SK-N-SH (cell line): ENCODE data around the gene IP6K1.

Experiments used
- EZH2phosphoT487 ChIP-seq: fragments of 200-600 bp; sonication (generic); IDR thresholded peaks from 2 replicates; pipeline ENCODE4 v1.6.1; 2017; ENCODE audit warnings: low read depth, mixed run types, mild to moderate bottlenecking, antibody characterized with exemption, moderate library complexity, borderline replicate concordance
- NRF1 ChIP-seq: IDR thresholded peaks from 2 replicates; pipeline ENCODE4 v1.6.1; 2012; ENCODE audit warnings: low read depth, mild to moderate bottlenecking, low read length
- RXRA ChIP-seq: IDR thresholded peaks from 2 replicates; pipeline ENCODE4 v1.4.0; 2012; ENCODE audit warnings: low read depth, mild to moderate bottlenecking, borderline replicate concordance
- TAF1 ChIP-seq: IDR thresholded peaks from 2 replicates; pipeline ENCODE4 v1.6.1; 2012; ENCODE audit warnings: low read depth, mild to moderate bottlenecking, low read length, moderate library complexity, borderline replicate concordance
- TF ChIP-seq, protein P1 (sequence below): fragments of 200-600 bp; sonication (generic); IDR thresholded peaks from 2 replicates; pipeline ENCODE4 v1.6.1; 2017; ENCODE audit warnings: antibody characterized with exemption, mild to moderate bottlenecking, moderate library complexity
- TF ChIP-seq, protein P2 (sequence below): IDR thresholded peaks from 2 replicates; pipeline ENCODE4 v1.4.0; 2012; ENCODE audit warnings: low read depth, borderline replicate concordance
- TF ChIP-seq, protein P3 (sequence below): fragments of 150-350 bp; IDR thresholded peaks from 2 replicates; pipeline ENCODE4 v1.6.1; 2017; ENCODE audit warnings: antibody characterized with exemption, low read length, low read depth, borderline replicate concordance

DNA sequence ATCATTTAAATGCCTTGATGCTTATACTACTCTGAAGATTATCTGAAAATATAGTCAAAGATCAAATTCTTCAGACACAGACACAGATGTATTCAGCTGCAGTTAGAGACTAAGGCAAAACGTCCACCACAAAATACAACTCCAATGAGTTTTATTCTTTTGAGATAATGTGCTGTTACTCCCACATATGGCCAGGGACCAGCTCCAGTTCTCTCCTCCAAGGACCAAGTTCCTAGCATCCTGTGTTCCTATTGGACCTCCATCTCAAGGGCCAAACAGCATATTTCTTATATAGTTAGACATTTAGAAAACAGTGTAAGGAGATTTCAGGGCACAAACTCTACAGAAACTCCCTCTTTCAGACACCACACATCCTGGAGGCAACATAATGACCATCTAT lies 27.1 kb downstream of the IP6K1 start:
- TF ChIP-seq, protein P1, sequence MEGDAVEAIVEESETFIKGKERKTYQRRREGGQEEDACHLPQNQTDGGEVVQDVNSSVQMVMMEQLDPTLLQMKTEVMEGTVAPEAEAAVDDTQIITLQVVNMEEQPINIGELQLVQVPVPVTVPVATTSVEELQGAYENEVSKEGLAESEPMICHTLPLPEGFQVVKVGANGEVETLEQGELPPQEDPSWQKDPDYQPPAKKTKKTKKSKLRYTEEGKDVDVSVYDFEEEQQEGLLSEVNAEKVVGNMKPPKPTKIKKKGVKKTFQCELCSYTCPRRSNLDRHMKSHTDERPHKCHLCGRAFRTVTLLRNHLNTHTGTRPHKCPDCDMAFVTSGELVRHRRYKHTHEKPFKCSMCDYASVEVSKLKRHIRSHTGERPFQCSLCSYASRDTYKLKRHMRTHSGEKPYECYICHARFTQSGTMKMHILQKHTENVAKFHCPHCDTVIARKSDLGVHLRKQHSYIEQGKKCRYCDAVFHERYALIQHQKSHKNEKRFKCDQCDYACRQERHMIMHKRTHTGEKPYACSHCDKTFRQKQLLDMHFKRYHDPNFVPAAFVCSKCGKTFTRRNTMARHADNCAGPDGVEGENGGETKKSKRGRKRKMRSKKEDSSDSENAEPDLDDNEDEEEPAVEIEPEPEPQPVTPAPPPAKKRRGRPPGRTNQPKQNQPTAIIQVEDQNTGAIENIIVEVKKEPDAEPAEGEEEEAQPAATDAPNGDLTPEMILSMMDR: no peak
- no peak for TF ChIP-seq EZH2phosphoT487
- no peak for TF ChIP-seq RXRA
- TF ChIP-seq, protein P2, sequence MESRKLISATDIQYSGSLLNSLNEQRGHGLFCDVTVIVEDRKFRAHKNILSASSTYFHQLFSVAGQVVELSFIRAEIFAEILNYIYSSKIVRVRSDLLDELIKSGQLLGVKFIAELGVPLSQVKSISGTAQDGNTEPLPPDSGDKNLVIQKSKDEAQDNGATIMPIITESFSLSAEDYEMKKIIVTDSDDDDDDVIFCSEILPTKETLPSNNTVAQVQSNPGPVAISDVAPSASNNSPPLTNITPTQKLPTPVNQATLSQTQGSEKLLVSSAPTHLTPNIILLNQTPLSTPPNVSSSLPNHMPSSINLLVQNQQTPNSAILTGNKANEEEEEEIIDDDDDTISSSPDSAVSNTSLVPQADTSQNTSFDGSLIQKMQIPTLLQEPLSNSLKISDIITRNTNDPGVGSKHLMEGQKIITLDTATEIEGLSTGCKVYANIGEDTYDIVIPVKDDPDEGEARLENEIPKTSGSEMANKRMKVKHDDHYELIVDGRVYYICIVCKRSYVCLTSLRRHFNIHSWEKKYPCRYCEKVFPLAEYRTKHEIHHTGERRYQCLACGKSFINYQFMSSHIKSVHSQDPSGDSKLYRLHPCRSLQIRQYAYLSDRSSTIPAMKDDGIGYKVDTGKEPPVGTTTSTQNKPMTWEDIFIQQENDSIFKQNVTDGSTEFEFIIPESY: no peak
- TF ChIP-seq TAF1: no peak
- TF ChIP-seq NRF1: no peak
- TF ChIP-seq, protein P3, sequence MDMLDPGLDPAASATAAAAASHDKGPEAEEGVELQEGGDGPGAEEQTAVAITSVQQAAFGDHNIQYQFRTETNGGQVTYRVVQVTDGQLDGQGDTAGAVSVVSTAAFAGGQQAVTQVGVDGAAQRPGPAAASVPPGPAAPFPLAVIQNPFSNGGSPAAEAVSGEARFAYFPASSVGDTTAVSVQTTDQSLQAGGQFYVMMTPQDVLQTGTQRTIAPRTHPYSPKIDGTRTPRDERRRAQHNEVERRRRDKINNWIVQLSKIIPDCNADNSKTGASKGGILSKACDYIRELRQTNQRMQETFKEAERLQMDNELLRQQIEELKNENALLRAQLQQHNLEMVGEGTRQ: no peak
